SU-DHL-6 (cell line): ENCODE measurements around the gene LETM1.

ENCODE experiments used
- H2AFZ ChIP-seq: fragments of 200-600 bp; sonication (generic); 2 replicates; pipeline ENCODE4 v1.6.1; 2014; ENCODE audit warnings: low read depth, mild to moderate bottlenecking, moderate library complexity, mixed read lengths, antibody characterized with exemption, low read length; ENCODE audit not compliant: severe bottlenecking
- H3F3A ChIP-seq: fragments of 200-600 bp; shearing (Covaris generic); 2 replicates; pipeline ENCODE4 v1.6.0; 2016; ENCODE audit warnings: antibody characterized with exemption, mild to moderate bottlenecking; ENCODE audit not compliant: insufficient read depth
- H3K27ac ChIP-seq: fragments of 200-600 bp; sonication (generic); 2 replicates; pipeline ENCODE4 v1.5.1; 2016; ENCODE audit warnings: low read depth, mild to moderate bottlenecking, low read length, moderate library complexity, mixed read lengths
- H3K27me3 ChIP-seq: fragments of 200-600 bp; sonication (generic), shearing (Covaris generic); 2 replicates; pipeline ENCODE4 v1.6.0; 2014; ENCODE audit warnings: mild to moderate bottlenecking, low read length
- H3K36me3 ChIP-seq: fragments of 200-600 bp; sonication (generic); 2 replicates; pipeline ENCODE4 v1.6.1; 2014; ENCODE audit warnings: mild to moderate bottlenecking, low read length, mixed read lengths
- H3K4me2 ChIP-seq: fragments of 300-600, 200-600 bp; shearing (Covaris generic), sonication (generic); 2 replicates; pipeline ENCODE4 v1.6.0; 2014; ENCODE audit warnings: low read length, low read depth, mild to moderate bottlenecking; ENCODE audit not compliant: poor library complexity, severe bottlenecking
- H3K4me3 ChIP-seq: fragments of 200-600 bp; sonication (generic); 2 replicates; pipeline ENCODE4 v1.5.1; 2014; ENCODE audit warnings: antibody characterized with exemption, low read length, mild to moderate bottlenecking, mixed read lengths; ENCODE audit not compliant: insufficient read depth, poor library complexity, severe bottlenecking
- H3K79me2 ChIP-seq: fragments of 200-600 bp; sonication (generic); 2 replicates; pipeline ENCODE4 v1.6.1; 2014; ENCODE audit warnings: mild to moderate bottlenecking, low read length, moderate library complexity; ENCODE audit not compliant: insufficient read depth
- H3K9ac ChIP-seq: fragments of 200-600 bp; sonication (generic); 2 replicates; pipeline ENCODE4 v1.7.0; 2014; ENCODE audit warnings: mild to moderate bottlenecking, low read length
- H3K9me2 ChIP-seq: fragments of 200-600 bp; sonication (generic); replicated peaks from 2 replicates; pipeline ENCODE4 v1.6.1; 2014; ENCODE audit warnings: low read length; ENCODE audit not compliant: insufficient read depth
- H3K9me3 ChIP-seq: fragments of 200-600 bp; sonication (generic); 2 replicates; pipeline ENCODE4 v1.6.1; 2014; ENCODE audit warnings: low read length, mixed read lengths; ENCODE audit not compliant: insufficient read depth
- H4K20me1 ChIP-seq: fragments of 200-600 bp; sonication (generic); 2 replicates; pipeline ENCODE4 v1.6.1; 2014; ENCODE audit warnings: low read depth, mild to moderate bottlenecking, antibody characterized with exemption, low read length, moderate library complexity, mixed read lengths
- EZH2phosphoT487 ChIP-seq: fragments of 200-600 bp; sonication (generic), shearing (Covaris generic); conservative IDR thresholded peaks from 2 replicates; pipeline ENCODE4 v1.6.1; 2018; ENCODE audit warnings: mild to moderate bottlenecking, antibody characterized with exemption, low read length, moderate library complexity, mixed read lengths
- TF ChIP-seq, protein P1 (sequence below): fragments of 200-600 bp; sonication (generic); IDR thresholded peaks from one replicate; pipeline ENCODE4 v1.5.1; 2017; ENCODE audit warnings: antibody characterized with exemption, mild to moderate bottlenecking, low read length, moderate library complexity; ENCODE audit not compliant: insufficient read depth, poor library complexity, severe bottlenecking

Gene LETM1

GRCh38 chr4:1874201-1874600, 18.2 kb upstream of the LETM1 start:
- H3K27ac ChIP-seq = 0 out of 2 replicates have a peak overlapping the region, but pooled peaks have one; percentile 94
- no peaks in the 10 kb centered on the region for H3K36me3 ChIP-seq
- no peak overlapping the region for H3K4me3 ChIP-seq
- no peaks in the 10 kb centered on the region for H3K27me3 ChIP-seq
- H3F3A ChIP-seq = peaks cover 9% of the 10 kb centered on the region; the same call in 1 of the 2 replicates
- H4K20me1 ChIP-seq = peaks cover 7% of the 10 kb centered on the region; the same call in 1 of the 2 replicates
- no peaks in the 10 kb centered on the region for H3K9me2 ChIP-seq
- H3K9me3 ChIP-seq = no peaks in the 10 kb centered on the region
- H3K4me2 ChIP-seq = peak overlapping the region; percentile 73
- H3K79me2 ChIP-seq = peaks cover 74% of the 10 kb centered on the region
- TF ChIP-seq, protein P1, sequence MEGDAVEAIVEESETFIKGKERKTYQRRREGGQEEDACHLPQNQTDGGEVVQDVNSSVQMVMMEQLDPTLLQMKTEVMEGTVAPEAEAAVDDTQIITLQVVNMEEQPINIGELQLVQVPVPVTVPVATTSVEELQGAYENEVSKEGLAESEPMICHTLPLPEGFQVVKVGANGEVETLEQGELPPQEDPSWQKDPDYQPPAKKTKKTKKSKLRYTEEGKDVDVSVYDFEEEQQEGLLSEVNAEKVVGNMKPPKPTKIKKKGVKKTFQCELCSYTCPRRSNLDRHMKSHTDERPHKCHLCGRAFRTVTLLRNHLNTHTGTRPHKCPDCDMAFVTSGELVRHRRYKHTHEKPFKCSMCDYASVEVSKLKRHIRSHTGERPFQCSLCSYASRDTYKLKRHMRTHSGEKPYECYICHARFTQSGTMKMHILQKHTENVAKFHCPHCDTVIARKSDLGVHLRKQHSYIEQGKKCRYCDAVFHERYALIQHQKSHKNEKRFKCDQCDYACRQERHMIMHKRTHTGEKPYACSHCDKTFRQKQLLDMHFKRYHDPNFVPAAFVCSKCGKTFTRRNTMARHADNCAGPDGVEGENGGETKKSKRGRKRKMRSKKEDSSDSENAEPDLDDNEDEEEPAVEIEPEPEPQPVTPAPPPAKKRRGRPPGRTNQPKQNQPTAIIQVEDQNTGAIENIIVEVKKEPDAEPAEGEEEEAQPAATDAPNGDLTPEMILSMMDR = no peak
- no peak for TF ChIP-seq EZH2phosphoT487
- peak overlapping the region; percentile 100 for H3K9ac ChIP-seq
- no peak overlapping the region for H2AFZ ChIP-seq

DNA sequence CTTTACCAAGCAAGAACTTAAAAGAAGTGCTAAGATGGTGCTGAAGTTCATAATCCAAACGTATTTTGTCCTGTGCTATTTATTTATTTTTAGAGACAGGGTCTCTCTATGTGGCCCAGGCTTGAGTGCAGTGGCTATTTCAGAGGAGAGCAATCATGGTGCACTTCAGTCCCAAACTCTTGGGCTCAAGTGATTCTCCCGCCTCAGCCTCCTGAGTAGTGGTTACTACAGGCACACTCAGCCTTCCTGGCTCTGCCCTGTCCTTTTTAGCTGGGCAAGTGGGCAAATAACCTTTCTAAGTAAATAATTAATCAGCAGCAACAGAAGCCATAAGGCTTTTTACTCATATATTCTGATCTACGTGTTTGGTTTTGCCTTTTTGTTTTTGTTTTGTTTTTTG, 17.8 kb upstream of the LETM1 start:
- H3K27me3 ChIP-seq = no peaks in the 10 kb centered on the region
- peaks cover 7% of the 10 kb centered on the region; the same call in 1 of the 2 replicates for H4K20me1 ChIP-seq
- peaks cover 71% of the 10 kb centered on the region for H3K79me2 ChIP-seq
- no peaks in the 10 kb centered on the region for H3K36me3 ChIP-seq
- no peak overlapping the region for H2AFZ ChIP-seq
- no peak overlapping the region for H3K4me3 ChIP-seq
- peak overlapping the region; percentile 94; the same call in 1 of the 2 replicates for H3K27ac ChIP-seq
- H3K4me2 ChIP-seq = peak overlapping the region; percentile 73
- peaks cover 9% of the 10 kb centered on the region; the same call in 1 of the 2 replicates for H3F3A ChIP-seq
- peak overlapping the region; percentile 100 for H3K9ac ChIP-seq
- TF ChIP-seq, protein P1 = no peak
- TF ChIP-seq EZH2phosphoT487 = no peak
- no peaks in the 10 kb centered on the region for H3K9me2 ChIP-seq
- H3K9me3 ChIP-seq = no peaks in the 10 kb centered on the region

DNA sequence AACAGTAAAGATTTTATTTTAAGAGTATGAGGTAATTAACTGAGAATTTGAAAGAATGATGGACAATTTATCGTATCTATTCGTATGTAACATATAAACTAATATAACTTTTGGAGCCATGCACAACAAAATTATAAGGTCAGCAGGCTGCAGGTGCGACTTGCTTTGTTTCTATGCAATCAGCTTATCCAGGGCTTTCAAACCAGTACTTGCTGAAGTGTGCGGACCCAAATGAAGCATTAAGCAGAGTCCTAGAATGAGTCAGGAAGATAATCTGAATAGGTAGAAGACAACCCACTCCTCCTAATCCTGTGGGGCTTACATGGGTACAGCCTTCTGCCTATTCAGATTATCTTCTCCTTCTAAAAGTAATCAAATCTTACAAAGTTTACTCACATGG, 17.3 kb upstream of the LETM1 start:
- H2AFZ ChIP-seq = no peak overlapping the region
- H3K4me2 ChIP-seq = peak overlapping the region; percentile 73
- H3K4me3 ChIP-seq = peak overlapping the region; percentile 99

More for the DNA sequence above, 17.3 kb upstream of the LETM1 start:
- peak overlapping the region; percentile 100 for H3K9ac ChIP-seq
- H3K27me3 ChIP-seq = no peaks in the 10 kb centered on the region
- H3K27ac ChIP-seq = peak overlapping the region; percentile 94
- peaks cover 7% of the 10 kb centered on the region; the same call in 1 of the 2 replicates for H4K20me1 ChIP-seq
- peaks cover 66% of the 10 kb centered on the region for H3K79me2 ChIP-seq
- TF ChIP-seq, protein P1 = no peak
- no peak for TF ChIP-seq EZH2phosphoT487
- no peaks in the 10 kb centered on the region for H3K9me2 ChIP-seq
- no peaks in the 10 kb centered on the region for H3K36me3 ChIP-seq
- peaks cover 9% of the 10 kb centered on the region; the same call in 1 of the 2 replicates for H3F3A ChIP-seq
- no peaks in the 10 kb centered on the region for H3K9me3 ChIP-seq
